Breast epithelium (tissue), 4 donors: Measurements from ENCODE around the gene EVX1. TPM values are rescaled to one million over a fixed set of nuclear protein-coding genes. Genes with fewer than 3 reads are reported as not detected.
A peak's percentile ranks its signal among the peaks of the same experiment; 100 is the strongest.

Experiments used
- DNase-seq, 2 donors: peaks; one replicate each; pipeline ENCODE4 v3.0.0-alpha.2; 2019; ENCODE audit warnings: low spot score in 2 of 2
- H3K27ac ChIP-seq, 2 donors: fragments of 200-600 bp; sonication (generic) in 1 of 2; one replicate each; pipeline ENCODE4 v1.5.1; 2016 to 2019; ENCODE audit warnings: mild to moderate bottlenecking in 1 of 2
- H3K27me3 ChIP-seq, 2 donors: fragments of 200-600 bp; sonication (generic) in 1 of 2; one replicate each; pipeline versions ENCODE4 v1.5.1 to v1.6.0; 2017 to 2019; ENCODE audit warnings: control low read depth in 1 of 2, mild to moderate bottlenecking in 1 of 2
- H3K36me3 ChIP-seq: fragments of 200-600 bp; one replicate; pipeline ENCODE4 v1.5.1; 2019
- H3K4me1 ChIP-seq, 2 donors: fragments of 200-600 bp; sonication (generic); one replicate each; pipeline ENCODE4 v1.5.1; 2016 to 2019; ENCODE audit warnings: control low read depth in 1 of 2
- H3K4me3 ChIP-seq, 3 donors: fragments of 200-600 bp; sonication (generic); 1 replicate in 2 of 3; 2 replicates in 1 of 3; pipeline ENCODE4 v1.5.1; 2016 to 2019; ENCODE audit warnings: mild to moderate bottlenecking in 3 of 3, moderate library complexity in 2 of 3
- H3K9me3 ChIP-seq, 2 donors: fragments of 200-600 bp; sonication (generic) in 1 of 2; one replicate each; pipeline ENCODE4 v1.5.1; 2016 to 2019; ENCODE audit warnings: control low read depth in 1 of 2
- CTCF ChIP-seq, 3 donors: fragments of 450-650 bp; IDR thresholded peaks; one replicate each; pipeline ENCODE4 v1.5.1; 2016 to 2017; ENCODE audit warnings: antibody characterized with exemption in 3 of 3, mild to moderate bottlenecking in 3 of 3, moderate library complexity in 3 of 3
- POLR2A ChIP-seq: fragments of 450-650 bp; IDR thresholded peaks from one replicate; pipeline ENCODE4 v1.6.1; 2016; ENCODE audit warnings: antibody characterized with exemption, mild to moderate bottlenecking, moderate library complexity
- POLR2AphosphoS5 ChIP-seq, 3 donors: sonication (generic); formaldehyde crosslinking; IDR thresholded peaks; one replicate each; pipeline ENCODE4 v1.6.1; 2017; ENCODE audit warnings: antibody characterized with exemption in 3 of 3
- intact Hi-C: fragments of 100-400 bp; cut with DNase I; formaldehyde crosslinking; loops from one replicate; pipeline ENCODE4 v1.15.1; 2023; ENCODE audit warnings: low total_unique reads
- total RNA-seq, 3 donors: library from RNA; depleted of rRNA; stranded (reverse); fragments of >200 nt; gene quantifications; one replicate each; pipeline ENCODE4 v1.1.0, GENCODE V29; 2016

Gene EVX1
- total RNA-seq, 3 donors from 2014 or later, result not detected

GRCh38 chr7:27237735-27238334 lies 4.8 kb upstream of the EVX1 start:
- H3K4me1 ChIP-seq, result peaks cover 0 to 10% of the 10 kb centered on the region in 2 donors
- no peak for TF ChIP-seq CTCF (IDR thresholded peaks at IDR 0.05)
- H3K9me3 ChIP-seq, result no peaks in the 10 kb centered on the region
- H3K27me3 ChIP-seq, result peaks cover 10 to 81% of the 10 kb centered on the region in 2 donors
- H3K27ac ChIP-seq, result no peak overlapping the region
- no peak overlapping the region for H3K4me3 ChIP-seq
- H3K36me3 ChIP-seq, result no peaks in the 10 kb centered on the region
- intact Hi-C loops, result no loop called here
- DNase-seq, result no peak

GRCh38 chr7:27238979-27239386 lies 3.6 kb upstream of the EVX1 start:
- H3K4me1 ChIP-seq, result peaks cover 0 to 13% of the 10 kb centered on the region in 2 donors
- H3K9me3 ChIP-seq, result no peaks in the 10 kb centered on the region
- H3K36me3 ChIP-seq, result no peaks in the 10 kb centered on the region
- H3K27me3 ChIP-seq, result peaks cover 14 to 92% of the 10 kb centered on the region in 2 donors
- H3K27ac ChIP-seq, result no peak overlapping the region
- no peak for TF ChIP-seq POLR2AphosphoS5 (IDR thresholded peaks at IDR 0.05)
- TF ChIP-seq POLR2A, result no peak
- no peak for DNase-seq
- H3K4me3 ChIP-seq, result peak overlapping the region in 1 of 3 donors; percentile 48
- intact Hi-C loops, result no loop called here

GRCh38 chr7:27239387-27240014 lies 3.1 kb upstream of the EVX1 start:
- Histone ChIP-seq H3K27me3 (peaks cover 14 to 97% of the 10 kb centered on the region in 2 donors), H3K36me3 (no peaks in the 10 kb centered on the region), H3K4me3 (peak overlapping the region in 2 of 3 donors; percentile 10 to 48), H3K4me1 (peaks cover 0 to 13% of the 10 kb centered on the region in 2 donors), H3K27ac (no peak overlapping the region), H3K9me3 (no peaks in the 10 kb centered on the region)
- TF ChIP-seq POLR2A, result no peak
- no peak for TF ChIP-seq CTCF (IDR thresholded peaks at IDR 0.05)
- no peak for TF ChIP-seq POLR2AphosphoS5 (IDR thresholded peaks at IDR 0.05)
- no peak for DNase-seq
- intact Hi-C loops, result no loop called here

- no peak overlapping the region for H3K27ac ChIP-seq
- H3K4me1 ChIP-seq, result peaks cover 0 to 13% of the 10 kb centered on the region in 2 donors
- peaks cover 15 to 98% of the 10 kb centered on the region in 2 donors for H3K27me3 ChIP-seq
- H3K36me3 ChIP-seq, result no peaks in the 10 kb centered on the region
- no peak for TF ChIP-seq POLR2A
- TF ChIP-seq CTCF (IDR thresholded peaks at IDR 0.05), result no peak
- no peak for TF ChIP-seq POLR2AphosphoS5 (IDR thresholded peaks at IDR 0.05)
- peak overlapping the region in 1 of 3 donors; percentile 48 for H3K4me3 ChIP-seq
- intact Hi-C loops, result no loop called here
- no peaks in the 10 kb centered on the region for H3K9me3 ChIP-seq
- DNase-seq, result no peak
Measured at GRCh38 chr7:27240015-27240731, 2.4 kb upstream of the EVX1 start.

- Histone ChIP-seq H3K36me3 (no peaks in the 10 kb centered on the region), H3K9me3 (no peaks in the 10 kb centered on the region), H3K4me3 (no peak overlapping the region), H3K27me3 (peaks cover 18 to 98% of the 10 kb centered on the region in 2 donors), H3K4me1 (peaks cover 8 to 20% of the 10 kb centered on the region in 2 donors), H3K27ac (no peak overlapping the region)
- intact Hi-C loops, result no loop called here
- TF ChIP-seq POLR2AphosphoS5 (IDR thresholded peaks at IDR 0.05), result no peak
- no peak for TF ChIP-seq POLR2A
- no peak for TF ChIP-seq CTCF (IDR thresholded peaks at IDR 0.05)
- no peak for DNase-seq
Measured at GRCh38 chr7:27241189-27242056, 1.2 kb upstream of the EVX1 start.
